Right atrium auricular region (tissue), 2 donors: ENCODE results near the gene ACCSL. TPM values are rescaled to one million over a fixed set of nuclear protein-coding genes. Genes with fewer than 3 reads are reported as not detected.

Experiments
- DNase-seq: peaks from one replicate; pipeline ENCODE4 v3.0.0-alpha.2; 2019; ENCODE audit warnings: low spot score
- H3K27ac ChIP-seq, 2 donors: fragments of 200-600 bp; sonication (generic); 1 replicate in 1 of 2; 2 replicates in 1 of 2; pipeline ENCODE4 v1.5.1; 2016 to 2019
- H3K27me3 ChIP-seq, 2 donors: fragments of 200-600 bp; sonication (generic); one replicate each; pipeline versions ENCODE4 v1.5.1 to v1.6.0; 2017 to 2019
- H3K36me3 ChIP-seq: fragments of 200-600 bp; sonication (generic); one replicate; pipeline ENCODE4 v1.5.1; 2016
- H3K4me1 ChIP-seq, 2 donors: fragments of 200-600 bp; sonication (generic); one replicate each; pipeline versions ENCODE4 v1.5.1 to v1.6.0; 2017 to 2019
- H3K4me3 ChIP-seq, 2 donors: fragments of 200-600 bp; sonication (generic); 1 replicate in 1 of 2; 2 replicates in 1 of 2; pipeline ENCODE4 v1.5.1; 2017 to 2019; ENCODE audit warnings: mild to moderate bottlenecking in 1 of 2, moderate library complexity in 1 of 2
- H3K9me3 ChIP-seq, 2 donors: fragments of 200-600 bp; sonication (generic); one replicate each; pipeline ENCODE4 v1.5.1; 2019
- total RNA-seq, 2 donors: library from RNA; depleted of rRNA; stranded (reverse); fragments of >200 nt; gene quantifications; one replicate each; pipeline ENCODE4 v1.1.0, GENCODE V29; 2016
- TF ChIP-seq, protein P1 (sequence below), 2 donors: fragments of 200-600 bp; sonication (generic); IDR thresholded peaks; one replicate each; pipeline ENCODE4 v1.5.1; 2019; ENCODE audit warnings: antibody characterized with exemption in 2 of 2

The ACCSL gene
- total RNA-seq, 2 donors from 2014 or later: not detected

DNA sequence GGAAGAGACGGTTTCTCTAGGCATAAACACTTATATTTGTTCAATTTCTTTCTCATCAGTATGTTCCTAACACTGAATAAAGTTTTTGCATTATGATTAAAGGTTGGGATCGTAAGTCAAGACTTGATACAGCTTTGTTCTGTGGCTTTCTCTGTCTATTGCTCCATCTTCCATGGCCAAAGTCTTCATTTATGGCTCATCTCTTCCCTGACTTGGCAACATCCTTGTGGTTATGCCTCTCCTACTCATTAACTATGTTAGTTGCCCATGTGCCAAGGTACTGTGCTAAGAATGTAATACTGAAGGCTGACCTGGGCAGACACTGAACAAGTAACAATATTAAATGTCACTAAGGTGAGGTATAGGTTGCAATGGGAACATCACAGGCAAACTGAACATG lies 1.6 kb upstream of the ACCSL start:
- no peak for DNase-seq
- H3K4me1 ChIP-seq: peaks cover 0 to 4% of the 10 kb centered on the region in 2 donors
- H3K27ac ChIP-seq: no peak overlapping the region
- H3K36me3 ChIP-seq: no peaks in the 10 kb centered on the region
- H3K4me3 ChIP-seq: no peak overlapping the region
- H3K9me3 ChIP-seq: peaks cover 0 to 6% of the 10 kb centered on the region in 2 donors
- no peaks in the 10 kb centered on the region for H3K27me3 ChIP-seq
- TF ChIP-seq, protein P1, sequence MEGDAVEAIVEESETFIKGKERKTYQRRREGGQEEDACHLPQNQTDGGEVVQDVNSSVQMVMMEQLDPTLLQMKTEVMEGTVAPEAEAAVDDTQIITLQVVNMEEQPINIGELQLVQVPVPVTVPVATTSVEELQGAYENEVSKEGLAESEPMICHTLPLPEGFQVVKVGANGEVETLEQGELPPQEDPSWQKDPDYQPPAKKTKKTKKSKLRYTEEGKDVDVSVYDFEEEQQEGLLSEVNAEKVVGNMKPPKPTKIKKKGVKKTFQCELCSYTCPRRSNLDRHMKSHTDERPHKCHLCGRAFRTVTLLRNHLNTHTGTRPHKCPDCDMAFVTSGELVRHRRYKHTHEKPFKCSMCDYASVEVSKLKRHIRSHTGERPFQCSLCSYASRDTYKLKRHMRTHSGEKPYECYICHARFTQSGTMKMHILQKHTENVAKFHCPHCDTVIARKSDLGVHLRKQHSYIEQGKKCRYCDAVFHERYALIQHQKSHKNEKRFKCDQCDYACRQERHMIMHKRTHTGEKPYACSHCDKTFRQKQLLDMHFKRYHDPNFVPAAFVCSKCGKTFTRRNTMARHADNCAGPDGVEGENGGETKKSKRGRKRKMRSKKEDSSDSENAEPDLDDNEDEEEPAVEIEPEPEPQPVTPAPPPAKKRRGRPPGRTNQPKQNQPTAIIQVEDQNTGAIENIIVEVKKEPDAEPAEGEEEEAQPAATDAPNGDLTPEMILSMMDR (IDR thresholded peaks at IDR 0.05): no peak

DNA sequence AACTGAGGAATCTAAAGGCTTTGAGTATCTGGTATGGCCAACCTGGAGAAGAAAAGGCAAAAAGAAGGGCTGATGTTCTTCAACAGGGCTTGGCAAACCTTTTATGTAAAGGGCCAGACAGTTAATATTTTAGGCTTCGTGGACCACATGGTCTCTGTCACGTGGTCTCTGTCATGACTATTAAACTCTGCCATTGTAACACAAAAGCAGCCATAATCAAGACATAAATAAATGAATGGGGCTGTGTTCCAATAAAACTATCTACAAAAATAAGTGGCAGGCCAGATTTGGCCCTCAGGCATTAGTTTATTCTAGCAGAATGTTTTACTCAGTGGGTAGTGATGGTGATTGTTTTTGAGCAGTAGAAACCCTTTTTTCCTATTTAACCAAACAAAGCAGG lies 483 bp upstream of the ACCSL start:
- Histone ChIP-seq H3K36me3 (no peaks in the 10 kb centered on the region), H3K4me3 (no peak overlapping the region), H3K27me3 (no peaks in the 10 kb centered on the region), H3K9me3 (no peaks in the 10 kb centered on the region), H3K27ac (no peak overlapping the region), H3K4me1 (peaks cover 0 to 4% of the 10 kb centered on the region in 2 donors)
- TF ChIP-seq, protein P1 (IDR thresholded peaks at IDR 0.05): no peak
- DNase-seq: no peak

DNA sequence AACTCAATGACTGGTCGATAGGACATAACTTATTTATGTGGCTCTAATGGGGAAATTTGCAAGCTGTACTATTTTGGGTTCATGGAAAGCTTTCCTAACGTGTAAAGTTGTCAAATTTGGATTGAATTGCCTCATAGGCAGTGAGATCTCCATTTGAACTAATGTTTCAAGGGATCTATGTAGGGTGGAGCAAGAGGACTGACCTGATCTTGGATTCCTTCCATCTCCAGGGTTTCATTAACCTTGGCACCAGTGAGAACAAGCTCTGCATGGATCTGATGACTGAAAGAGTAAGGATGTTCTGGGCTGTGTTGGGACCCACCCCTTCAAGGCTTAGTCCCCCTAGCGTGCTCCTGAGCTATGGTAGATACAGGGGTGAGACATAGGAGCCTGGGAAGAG lies 2.1 kb downstream of the ACCSL start:
- Histone ChIP-seq H3K27me3 (no peaks in the 10 kb centered on the region), H3K4me3 (no peak overlapping the region), H3K4me1 (peaks cover 0 to 4% of the 10 kb centered on the region in 2 donors), H3K36me3 (no peaks in the 10 kb centered on the region), H3K27ac (no peak overlapping the region), H3K9me3 (no peaks in the 10 kb centered on the region)
- no peak for DNase-seq
- TF ChIP-seq, protein P1 (IDR thresholded peaks at IDR 0.05): no peak

DNA sequence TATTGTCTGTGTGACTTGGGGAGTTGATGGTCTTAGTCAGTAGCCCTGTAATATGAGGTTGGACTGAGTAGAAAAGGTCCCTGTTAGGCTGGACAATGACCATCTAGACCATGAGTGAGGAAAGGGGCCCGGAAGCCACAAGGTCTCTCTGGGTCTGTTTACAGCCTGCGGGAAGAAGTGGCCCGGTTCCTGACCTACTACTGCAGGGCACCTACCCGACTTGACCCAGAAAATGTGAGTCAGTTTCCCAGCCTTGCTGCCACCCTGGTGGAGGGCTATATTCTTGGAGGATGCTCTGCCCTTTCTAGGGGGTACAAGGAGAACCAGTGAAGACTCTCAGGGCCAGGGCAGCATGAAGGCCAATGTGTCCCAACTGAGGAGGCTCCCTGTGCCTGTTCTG lies 3.4 kb downstream of the ACCSL start:
- H3K27me3 ChIP-seq: no peaks in the 10 kb centered on the region
- TF ChIP-seq, protein P1 (IDR thresholded peaks at IDR 0.05): no peak
- H3K4me3 ChIP-seq: no peak overlapping the region
- no peak for DNase-seq
- H3K27ac ChIP-seq: no peak overlapping the region
- H3K36me3 ChIP-seq: no peaks in the 10 kb centered on the region
- H3K4me1 ChIP-seq: peaks cover 0 to 4% of the 10 kb centered on the region in 2 donors
- H3K9me3 ChIP-seq: no peaks in the 10 kb centered on the region

DNA sequence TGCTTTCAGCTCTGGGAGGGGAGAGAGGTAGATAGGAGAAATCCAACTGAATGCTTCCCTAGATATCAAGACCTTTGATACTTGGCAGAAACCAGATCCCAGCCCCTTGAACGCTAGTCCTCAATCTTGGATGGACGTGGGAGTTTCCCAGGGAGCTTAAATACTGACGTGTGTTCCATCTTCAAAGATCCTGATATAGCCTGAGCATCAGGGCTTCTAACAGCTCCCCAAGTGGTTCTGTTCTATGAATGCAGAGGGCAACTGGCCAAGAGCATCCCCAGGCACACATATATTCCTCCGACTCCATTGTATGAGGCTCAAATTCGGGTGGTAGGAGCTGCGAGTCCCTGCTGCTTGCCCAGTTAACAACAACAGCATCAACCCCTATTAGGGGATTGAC lies 9.6 kb downstream of the ACCSL start:
- DNase-seq: no peak
- no peaks in the 10 kb centered on the region for H3K9me3 ChIP-seq
- no peak overlapping the region for H3K4me3 ChIP-seq
- no peaks in the 10 kb centered on the region for H3K36me3 ChIP-seq
- H3K27ac ChIP-seq: no peak overlapping the region
- TF ChIP-seq, protein P1 (IDR thresholded peaks at IDR 0.05): no peak
- H3K27me3 ChIP-seq: no peaks in the 10 kb centered on the region
- no peaks in the 10 kb centered on the region for H3K4me1 ChIP-seq

DNA sequence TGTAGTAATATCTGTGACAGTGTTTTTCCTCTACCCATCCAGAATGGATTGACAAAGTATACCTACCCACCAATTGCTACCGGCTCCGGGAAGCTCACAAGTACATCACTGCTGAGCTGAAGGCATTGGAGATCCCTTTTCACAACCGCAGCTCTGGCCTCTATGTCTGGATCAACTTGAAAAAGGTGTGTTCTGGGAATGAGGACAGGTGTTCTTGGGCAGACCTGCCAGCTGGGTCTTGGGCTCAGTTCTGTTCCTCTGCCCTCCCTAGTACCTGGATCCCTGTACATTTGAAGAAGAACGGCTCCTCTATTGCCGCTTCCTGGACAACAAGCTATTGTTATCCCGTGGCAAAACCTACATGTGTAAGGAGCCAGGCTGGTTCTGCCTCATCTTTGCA lies 10.5 kb downstream of the ACCSL start:
- DNase-seq: no peak
- no peak overlapping the region for H3K4me3 ChIP-seq
- TF ChIP-seq, protein P1 (IDR thresholded peaks at IDR 0.05): no peak
- no peaks in the 10 kb centered on the region for H3K4me1 ChIP-seq
- no peaks in the 10 kb centered on the region for H3K36me3 ChIP-seq
- H3K27me3 ChIP-seq: no peaks in the 10 kb centered on the region
- no peak overlapping the region for H3K27ac ChIP-seq
- H3K9me3 ChIP-seq: no peaks in the 10 kb centered on the region
